Measurements from ENCODE around the gene NDUFAF2.

DNA sequence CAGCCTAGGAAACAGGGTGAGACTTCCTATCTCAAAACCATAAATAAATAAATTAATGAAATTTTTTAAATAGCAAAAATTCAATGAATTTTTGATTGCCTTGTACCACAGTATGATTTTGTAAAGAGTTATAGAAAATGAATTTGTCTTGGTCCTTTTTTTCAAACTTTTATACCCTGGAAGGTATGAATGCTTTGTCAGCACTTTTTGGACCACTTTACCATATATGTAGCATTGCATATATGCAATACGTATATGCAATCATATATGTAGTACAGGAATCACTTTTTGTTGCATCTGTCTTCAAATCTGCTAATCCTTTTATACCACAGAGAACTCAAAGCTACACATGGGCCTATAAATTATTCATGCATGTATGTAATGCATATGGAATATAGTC, 226.5 kb downstream of the NDUFAF2 start:
- TF ChIP-seq FIP1L1 (IDR thresholded peaks at IDR 0.05; ENCODE audit: borderline replicate concordance, insufficient read depth, low read depth, low read length), result no peak
- TF ChIP-seq, protein P1, sequence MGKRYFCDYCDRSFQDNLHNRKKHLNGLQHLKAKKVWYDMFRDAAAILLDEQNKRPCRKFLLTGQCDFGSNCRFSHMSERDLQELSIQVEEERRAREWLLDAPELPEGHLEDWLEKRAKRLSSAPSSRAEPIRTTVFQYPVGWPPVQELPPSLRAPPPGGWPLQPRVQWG (CRISPR knock-in tag; IDR thresholded peaks at IDR 0.05; ENCODE audit: borderline replicate concordance, low read depth), result no peak
- TF ChIP-seq, protein P2, sequence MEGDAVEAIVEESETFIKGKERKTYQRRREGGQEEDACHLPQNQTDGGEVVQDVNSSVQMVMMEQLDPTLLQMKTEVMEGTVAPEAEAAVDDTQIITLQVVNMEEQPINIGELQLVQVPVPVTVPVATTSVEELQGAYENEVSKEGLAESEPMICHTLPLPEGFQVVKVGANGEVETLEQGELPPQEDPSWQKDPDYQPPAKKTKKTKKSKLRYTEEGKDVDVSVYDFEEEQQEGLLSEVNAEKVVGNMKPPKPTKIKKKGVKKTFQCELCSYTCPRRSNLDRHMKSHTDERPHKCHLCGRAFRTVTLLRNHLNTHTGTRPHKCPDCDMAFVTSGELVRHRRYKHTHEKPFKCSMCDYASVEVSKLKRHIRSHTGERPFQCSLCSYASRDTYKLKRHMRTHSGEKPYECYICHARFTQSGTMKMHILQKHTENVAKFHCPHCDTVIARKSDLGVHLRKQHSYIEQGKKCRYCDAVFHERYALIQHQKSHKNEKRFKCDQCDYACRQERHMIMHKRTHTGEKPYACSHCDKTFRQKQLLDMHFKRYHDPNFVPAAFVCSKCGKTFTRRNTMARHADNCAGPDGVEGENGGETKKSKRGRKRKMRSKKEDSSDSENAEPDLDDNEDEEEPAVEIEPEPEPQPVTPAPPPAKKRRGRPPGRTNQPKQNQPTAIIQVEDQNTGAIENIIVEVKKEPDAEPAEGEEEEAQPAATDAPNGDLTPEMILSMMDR (CRISPR knock-in tag; IDR thresholded peaks at IDR 0.05), result no peak
- no peak for TF ChIP-seq GATAD2A (CRISPR knock-in tag; IDR thresholded peaks at IDR 0.05)
- TF ChIP-seq, protein P3, sequence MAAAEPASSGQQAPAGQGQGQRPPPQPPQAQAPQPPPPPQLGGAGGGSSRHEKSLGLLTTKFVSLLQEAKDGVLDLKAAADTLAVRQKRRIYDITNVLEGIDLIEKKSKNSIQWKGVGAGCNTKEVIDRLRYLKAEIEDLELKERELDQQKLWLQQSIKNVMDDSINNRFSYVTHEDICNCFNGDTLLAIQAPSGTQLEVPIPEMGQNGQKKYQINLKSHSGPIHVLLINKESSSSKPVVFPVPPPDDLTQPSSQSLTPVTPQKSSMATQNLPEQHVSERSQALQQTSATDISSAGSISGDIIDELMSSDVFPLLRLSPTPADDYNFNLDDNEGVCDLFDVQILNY (CRISPR knock-in tag; conservative IDR thresholded peaks at IDR 0.05), result no peak
- TF ChIP-seq, protein P4, sequence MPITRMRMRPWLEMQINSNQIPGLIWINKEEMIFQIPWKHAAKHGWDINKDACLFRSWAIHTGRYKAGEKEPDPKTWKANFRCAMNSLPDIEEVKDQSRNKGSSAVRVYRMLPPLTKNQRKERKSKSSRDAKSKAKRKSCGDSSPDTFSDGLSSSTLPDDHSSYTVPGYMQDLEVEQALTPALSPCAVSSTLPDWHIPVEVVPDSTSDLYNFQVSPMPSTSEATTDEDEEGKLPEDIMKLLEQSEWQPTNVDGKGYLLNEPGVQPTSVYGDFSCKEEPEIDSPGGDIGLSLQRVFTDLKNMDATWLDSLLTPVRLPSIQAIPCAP (CRISPR knock-in tag; IDR thresholded peaks at IDR 0.05; ENCODE audit: low read depth), result no peak
- TF ChIP-seq YY1 (IDR thresholded peaks at IDR 0.05; ENCODE audit: insufficient read depth, insufficient replicate concordance, low read depth, low read length), result no peak
- no peak for TF ChIP-seq ZNF335 (CRISPR knock-in tag; IDR thresholded peaks at IDR 0.05)
- no peak for TF ChIP-seq POLR2A (IDR thresholded peaks at IDR 0.05; ENCODE audit: insufficient read depth in 1 of 2, low read depth in 2 of 2, low read length in 2 of 2)
- no peak for TF ChIP-seq SETDB1 (CRISPR knock-in tag; IDR thresholded peaks at IDR 0.05; ENCODE audit: borderline replicate concordance)
- no peak for TF ChIP-seq CHD4 (IDR thresholded peaks at IDR 0.05; ENCODE audit: borderline replicate concordance, low read length)
